ENCODE results near the gene SLC25A47. TPM values are rescaled to one million over a fixed set of nuclear protein-coding genes. Genes with fewer than 3 reads are reported as not detected.

SLC25A47 gene
- total and polyA plus RNA-seq, 8 donors: not detected

GRCh38 chr14:100372357-100373048 is 49.4 kb downstream of the SLC25A47 start:
- no peak for ATAC-seq
- intact Hi-C loops (cut with DNase I): no loop called here
- peak overlapping the region; percentile 91 to 96 for H3K27ac ChIP-seq
- DNase-seq: no peak
- no peaks in the 10 kb centered on the region for H3K9me3 ChIP-seq
- TF ChIP-seq CTCF (IDR thresholded peaks at IDR 0.05): no peak
- peaks cover 0 to 32% of the 10 kb centered on the region in 2 donors for H3K36me3 ChIP-seq
- H3K27me3 ChIP-seq: no peaks in the 10 kb centered on the region
- H3K4me3 ChIP-seq: peak overlapping the region in 1 of 2 donors; percentile 87
- H3K4me1 ChIP-seq: peaks cover 8 to 62% of the 10 kb centered on the region in 2 donors

- Histone ChIP-seq H3K27me3 (no peaks in the 10 kb centered on the region), H3K27ac (peak overlapping the region; percentile 91 to 96), H3K4me3 (peak overlapping the region; percentile 87 to 89), H3K4me1 (peaks cover 10 to 69% of the 10 kb centered on the region in 2 donors), H3K36me3 (peaks cover 0 to 15% of the 10 kb centered on the region in 2 donors), H3K9me3 (no peaks in the 10 kb centered on the region)
- no peak for ATAC-seq
- DNase-seq: no peak
- intact Hi-C loops (cut with DNase I): no loop called here
- no peak for TF ChIP-seq CTCF (IDR thresholded peaks at IDR 0.05)
These were observed 51.1 kb downstream of the SLC25A47 start for GRCh38 chr14:100374270-100374669.

- no peaks in the 10 kb centered on the region for H3K9me3 ChIP-seq
- no peak for ATAC-seq
- TF ChIP-seq CTCF (IDR thresholded peaks at IDR 0.05): no peak
- peaks cover 0 to 12% of the 10 kb centered on the region in 2 donors for H3K36me3 ChIP-seq
- DNase-seq: no peak
- peaks cover 10 to 63% of the 10 kb centered on the region in 2 donors for H3K4me1 ChIP-seq
- peak overlapping the region; percentile 87 to 89 for H3K4me3 ChIP-seq
- intact Hi-C loops (cut with DNase I): no loop called here
- H3K27me3 ChIP-seq: no peaks in the 10 kb centered on the region
- H3K27ac ChIP-seq: peak overlapping the region; percentile 91 to 96
These were observed 51.7 kb downstream of the SLC25A47 start for GRCh38 chr14:100374876-100375265.

GRCh38 chr14:100375266-100375962 is 52.3 kb downstream of the SLC25A47 start:
- H3K9me3 ChIP-seq: no peaks in the 10 kb centered on the region

More at GRCh38 chr14:100375266-100375962, 52.3 kb downstream of the SLC25A47 start:
- no peak for TF ChIP-seq CTCF (IDR thresholded peaks at IDR 0.05)
- intact Hi-C loops (cut with DNase I): no loop called here
- peak; percentile 71 for ATAC-seq
- Histone ChIP-seq H3K27ac (peak overlapping the region; percentile 91 to 96), H3K4me3 (peak overlapping the region; percentile 87 to 89), H3K4me1 (peaks cover 10 to 58% of the 10 kb centered on the region in 2 donors), H3K27me3 (no peaks in the 10 kb centered on the region), H3K36me3 (peaks cover 0 to 6% of the 10 kb centered on the region in 2 donors)
- peak; percentile 33 to 85 (median 80) for DNase-seq

Measured in left lung (tissue), 10 donors.